Heart left ventricle (tissue), 16 donors: ENCODE results near the gene TCF4. TPM values are rescaled to one million over a fixed set of nuclear protein-coding genes. Genes with fewer than 3 reads are reported as not detected.

ENCODE experiments used
- ATAC-seq, 4 donors: fragments of 200-7000 bp; cut with Tn5 transposase; one replicate each; pipeline ENCODE4 v1.9.1; 2020 to 2022; ENCODE audit warnings: moderate library complexity in 4 of 4, mild to moderate bottlenecking in 3 of 4, moderate number of reproducible peaks in 1 of 4
- DNase-seq, 5 donors: peaks; one replicate each; pipeline ENCODE4 v3.0.0-alpha.2; 2020
- H3K27ac ChIP-seq, 12 donors: fragments of 200-600 bp; sonication (generic) in 4 of 12; one replicate each; pipeline versions ENCODE4 v1.5.0 to v1.8.0; 2016 to 2022; ENCODE audit warnings: mild to moderate bottlenecking in 2 of 12
- H3K27me3 ChIP-seq, 9 donors: fragments of 200-600 bp; sonication (generic) in 2 of 9; one replicate each; pipeline versions ENCODE4 v1.5.1 to v1.8.0; 2016 to 2022; ENCODE audit warnings: mild to moderate bottlenecking in 3 of 9
- H3K36me3 ChIP-seq, 9 donors: fragments of 200-600 bp; sonication (generic) in 2 of 9; one replicate each; pipeline versions ENCODE4 v1.5.0 to v1.8.0; 2018 to 2022; ENCODE audit warnings: mild to moderate bottlenecking in 2 of 9
- H3K4me1 ChIP-seq, 12 donors: fragments of 200-600 bp; sonication (generic) in 4 of 12; one replicate each; pipeline versions ENCODE4 v1.5.0 to v1.8.0; 2016 to 2022; ENCODE audit warnings: mild to moderate bottlenecking in 3 of 12
- H3K4me3 ChIP-seq, 12 donors: fragments of 200-600 bp; sonication (generic) in 4 of 12; one replicate each; pipeline versions ENCODE4 v1.5.0 to v1.8.0; 2017 to 2022; ENCODE audit warnings: mild to moderate bottlenecking in 9 of 12, moderate library complexity in 4 of 12
- H3K9me3 ChIP-seq, 12 donors: fragments of 200-600 bp; sonication (generic) in 4 of 12; one replicate each; pipeline versions ENCODE4 v1.5.0 to v1.8.0; 2016 to 2022; ENCODE audit warnings: mild to moderate bottlenecking in 1 of 12
- POLR2A ChIP-seq, 2 donors: fragments of 450-650 bp; IDR thresholded peaks; one replicate each; pipeline ENCODE4 v1.6.1; 2017; ENCODE audit warnings: antibody characterized with exemption in 2 of 2, mild to moderate bottlenecking in 2 of 2, moderate library complexity in 2 of 2
- WGBS, 4 donors: extraction: QIAGEN DNeasy Blood & Tissue Kit in 2 of 4; methylation state at CpG; one replicate each; pipeline versions ENCODE4 v1.1.5 to v1.1.7; 2013 to 2018; 5-methylcytosine and 5-hydroxymethylcytosine counted together
- intact Hi-C, 10 donors: fragments of 100-400 bp; cut with DNase I; formaldehyde crosslinking; loops; one replicate each; pipeline versions ENCODE4 v1.11.1 to v1.14.2; 2022
- microRNA-seq, 4 donors: library from miRNA; unstranded; fragments of <30 nt; microRNA quantifications; one replicate each; pipeline versions ENCODE4 to v1.2.0, GENCODE V29; 2017 to 2020
- polyA plus RNA-seq, 2 donors: library from polyadenylated mRNA; stranded (reverse); fragments of 200-250 nt; gene quantifications; one replicate each; pipeline ENCODE4 v1.2.3, GENCODE V29; 2013
- total RNA-seq, 9 donors: library from RNA; depleted of rRNA in 2 of 9; stranded (reverse); fragments of >200 nt in 2 of 9; fragmentation: NEBNext Ultra II Directional in 3 of 9; extraction: Animal tissue kit (Norgen Biotek cat#: 25700) in 3 of 9; gene quantifications; one replicate each; pipeline versions ENCODE4 v1.1.0 to v1.2.4, GENCODE V29; 2016 to 2023
- TF ChIP-seq, protein P1 (sequence below), 12 donors: fragments of 200-600 bp; sonication (generic) in 4 of 12; IDR thresholded peaks; one replicate each; pipeline versions ENCODE4 v1.5.0 to v1.8.0; 2018 to 2022; ENCODE audit warnings: antibody characterized with exemption in 12 of 12, mild to moderate bottlenecking in 5 of 12
- donor health status: ischemic (EF 13 %, LVEDD 7.1; RV severe dilation, severe dysfunction).
- donor health status: healthy with polysubstance abuse.
- donor health status: DM: no; HTN: yes; CAD: no.
- donor health status: DM: no; HTN: no; CAD: no.
- donor health status: ischemic (EF 25% LVEDD 6.9; RV normal size, moderate dysfunction).
- donor health status: ischemic (EF 25% LVEDD 5.7; RV mildly dilated, moderate dysfunction).
- donor health status: healthy.
- donor health status: DM: yes; HTN: yes; CAD: no.
- donor health status: ischemic (EF 35%, LVEDD 5.7; RV mildly dilated, moderate dysfunction).
- donor health status: nonischemic (EF 11% LVEDD 7.7; RV severe dilation, severe dysfunction).
- donor health status: DM: yes; HTN: yes; CAD: no.
- donor health status: PGD.
- donor health status: ischemic (EF 29% LVEDD 5.4; RV normal size, mild dysfunction).
- donor health status: nonischemic (EF 23%, LVEDD 6.1; RV moderate dilation, normal function).

Gene TCF4
- total and polyA plus RNA-seq, 11 donors, result 12.8 to 119 (median 71.5) TPM

DNA sequence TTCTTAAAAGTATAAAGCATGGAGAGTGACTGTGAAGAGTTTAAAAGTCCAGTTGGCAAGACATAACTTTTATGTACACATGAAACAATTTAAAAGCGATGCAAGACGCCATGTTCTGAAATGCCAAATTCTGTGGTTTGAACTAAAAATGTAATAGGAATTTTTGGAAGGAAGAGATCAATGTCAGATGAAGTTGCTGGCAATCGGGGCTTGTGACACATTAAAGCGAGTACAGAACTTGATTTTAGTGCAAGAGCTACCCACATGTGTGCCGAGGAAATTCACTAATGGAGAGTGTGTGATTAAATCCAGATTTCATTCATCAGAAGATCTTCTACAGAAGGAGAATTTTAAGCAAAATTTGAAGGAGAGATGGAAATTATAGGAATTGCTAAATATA lies 408.6 kb downstream of the TCF4 start:
- peaks cover 0 to 28% (median 2%) of the 10 kb centered on the region in 12 donors for H3K9me3 ChIP-seq
- intact Hi-C loops, result no loop called here
- no peaks in the 10 kb centered on the region for H3K27me3 ChIP-seq
- no peak for ATAC-seq
- WGBS, 4 donors, result 84 to 93% (median 91%) methylated on average over 5 of the region's 5 CpGs
- no peak overlapping the region for H3K27ac ChIP-seq
- no peaks in the 10 kb centered on the region for H3K4me1 ChIP-seq
- DNase-seq, result no peak
- no peaks in the 10 kb centered on the region for H3K36me3 ChIP-seq
- no peak overlapping the region for H3K4me3 ChIP-seq
- TF ChIP-seq POLR2A (IDR thresholded peaks at IDR 0.05), result no peak
- TF ChIP-seq, protein P1, sequence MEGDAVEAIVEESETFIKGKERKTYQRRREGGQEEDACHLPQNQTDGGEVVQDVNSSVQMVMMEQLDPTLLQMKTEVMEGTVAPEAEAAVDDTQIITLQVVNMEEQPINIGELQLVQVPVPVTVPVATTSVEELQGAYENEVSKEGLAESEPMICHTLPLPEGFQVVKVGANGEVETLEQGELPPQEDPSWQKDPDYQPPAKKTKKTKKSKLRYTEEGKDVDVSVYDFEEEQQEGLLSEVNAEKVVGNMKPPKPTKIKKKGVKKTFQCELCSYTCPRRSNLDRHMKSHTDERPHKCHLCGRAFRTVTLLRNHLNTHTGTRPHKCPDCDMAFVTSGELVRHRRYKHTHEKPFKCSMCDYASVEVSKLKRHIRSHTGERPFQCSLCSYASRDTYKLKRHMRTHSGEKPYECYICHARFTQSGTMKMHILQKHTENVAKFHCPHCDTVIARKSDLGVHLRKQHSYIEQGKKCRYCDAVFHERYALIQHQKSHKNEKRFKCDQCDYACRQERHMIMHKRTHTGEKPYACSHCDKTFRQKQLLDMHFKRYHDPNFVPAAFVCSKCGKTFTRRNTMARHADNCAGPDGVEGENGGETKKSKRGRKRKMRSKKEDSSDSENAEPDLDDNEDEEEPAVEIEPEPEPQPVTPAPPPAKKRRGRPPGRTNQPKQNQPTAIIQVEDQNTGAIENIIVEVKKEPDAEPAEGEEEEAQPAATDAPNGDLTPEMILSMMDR (IDR thresholded peaks at IDR 0.05), result no peak

DNA sequence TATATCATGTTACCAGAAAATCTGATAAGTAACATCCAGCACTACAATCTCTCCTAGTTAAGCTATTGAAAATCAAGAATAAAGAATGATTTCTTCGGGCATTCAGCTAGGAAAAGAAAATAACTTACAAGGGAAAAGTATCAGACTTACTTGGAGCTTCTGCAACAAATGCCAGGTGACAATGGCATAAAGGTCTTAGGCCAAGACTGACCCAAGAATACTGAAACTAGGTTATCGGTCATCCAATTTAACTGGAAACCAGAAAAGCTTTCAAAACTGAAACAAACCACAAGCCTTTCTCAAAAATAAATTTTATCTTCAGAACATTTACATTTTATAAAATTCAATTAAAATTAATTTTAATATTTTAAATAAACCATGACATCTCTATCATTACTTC lies 414.7 kb downstream of the TCF4 start:
- intact Hi-C loops, result no loop called here
- Histone ChIP-seq H3K4me3 (no peak overlapping the region), H3K36me3 (no peaks in the 10 kb centered on the region), H3K4me1 (no peaks in the 10 kb centered on the region), H3K27ac (no peak overlapping the region), H3K27me3 (no peaks in the 10 kb centered on the region), H3K9me3 (peaks cover 0 to 52% (median 14%) of the 10 kb centered on the region in 12 donors)
- no peak for ATAC-seq
- TF ChIP-seq, protein P1 (IDR thresholded peaks at IDR 0.05), result no peak
- TF ChIP-seq POLR2A (IDR thresholded peaks at IDR 0.05), result no peak
- WGBS, 4 donors, result 88 to 93% (median 91%) methylated on average over 2 of the region's 2 CpGs
- DNase-seq, result no peak

Small RNAs within 50 kb of the gene (microRNA-seq; reads per million reads assigned to microRNA genes)
- gene MIR4529, result 0 to 0.77 (median 0.17) reads per million in 4 donors
